ENCODE results near the gene TEX47.

GRCh38 chr7:88759230-88760135 lies 36.1 kb downstream of the TEX47 start, which contains the start of gene ZNF804B:
- TF ChIP-seq CTCF (IDR thresholded peaks at IDR 0.05) (no peak), POLR2A (IDR thresholded peaks at IDR 0.05) (no peak)
